HG02870 (cell line): ENCODE measurements around the gene ADCY3.
A peak's percentile ranks its signal among the peaks of the same experiment; 100 is the strongest.
"Not testable (repeated sequence)": the region's sequence is repeated elsewhere in the genome, so short reads cannot be mapped to it uniquely, and the experiment has no call there.

Experiments used
- ATAC-seq: cut with Tn5 transposase; IDR thresholded peaks from one replicate; pipeline ENCODE4 v1.9.1; 2021; ENCODE audit warnings: mild to moderate bottlenecking, moderate library complexity; ENCODE audit not compliant: unreplicated experiment

The ADCY3 gene

GRCh38 chr2:24820598-24821432 lies 99.2 kb downstream of the ADCY3 start:
- ATAC-seq: no peak

- ATAC-seq: no peak
Observed at GRCh38 chr2:24820175-24820513, 99.9 kb downstream of the ADCY3 start.

- no peak for ATAC-seq
Observed at GRCh38 chr2:24819442-24820174, 100.4 kb downstream of the ADCY3 start.

- no peak for ATAC-seq
Observed at GRCh38 chr2:24818721-24819167, 101.3 kb downstream of the ADCY3 start.

GRCh38 chr2:24816884-24817283 lies 103.2 kb downstream of the ADCY3 start:
- ATAC-seq: no peak

GRCh38 chr2:24816404-24816803 lies 103.6 kb downstream of the ADCY3 start:
- ATAC-seq: no peak

GRCh38 chr2:24815171-24815570 lies 104.9 kb downstream of the ADCY3 start:
- no peak for ATAC-seq

GRCh38 chr2:24814516-24814915 lies 105.5 kb downstream of the ADCY3 start:
- ATAC-seq: no peak

- no peak for ATAC-seq
Observed at GRCh38 chr2:24813691-24814137, 106.3 kb downstream of the ADCY3 start.

GRCh38 chr2:24809316-24810007 lies 110.6 kb downstream of the ADCY3 start:
- ATAC-seq: no peak

GRCh38 chr2:24806661-24807036 lies 113.4 kb downstream of the ADCY3 start:
- no peak for ATAC-seq

- not testable (repeated sequence) for ATAC-seq
Observed at GRCh38 chr2:24805811-24806660, 114.0 kb downstream of the ADCY3 start.

- not testable (repeated sequence) for ATAC-seq
Observed at GRCh38 chr2:24800487-24800886, 119.5 kb downstream of the ADCY3 start.

GRCh38 chr2:24797644-24798043 lies 122.4 kb downstream of the ADCY3 start:
- no peak for ATAC-seq

- no peak for ATAC-seq
Observed at GRCh38 chr2:24793761-24794435, 126.1 kb downstream of the ADCY3 start.

- peak; percentile 91 for ATAC-seq
Observed at GRCh38 chr2:24792874-24793760, 126.9 kb downstream of the ADCY3 start, which contains the start of the genes CENPO and PTRHD1. Gene CENPO (plus strand): TSS chr2:24793425. CDS start chr2:24793920, 495 bp downstream. Gene PTRHD1 (minus strand): TSS chr2:24793391. CDS start chr2:24793377, 14 bp downstream.

GRCh38 chr2:24792542-24792873 lies 127.5 kb downstream of the ADCY3 start:
- no peak for ATAC-seq

- no peak for ATAC-seq
Observed at GRCh38 chr2:24791452-24791851, 128.6 kb downstream of the ADCY3 start.

GRCh38 chr2:24788816-24789215 lies 131.2 kb downstream of the ADCY3 start:
- no peak for ATAC-seq
